ENCODE data around the gene MINDY1. TPM values are rescaled to one million over a fixed set of nuclear protein-coding genes. Genes with fewer than 3 reads are reported as not detected.
A peak's percentile ranks its signal among the peaks of the same experiment; 100 is the strongest.

The MINDY1 gene
- total RNA-seq, 2 experiments from 2014 or later = 4.2 to 7.0 TPM

- Mint-ChIP-seq H3K27ac (no peak overlapping the region), H3K4me1 (no peaks in the 10 kb centered on the region), H3K36me3 (peaks cover 10% of the 10 kb centered on the region), H3K9me3 (ENCODE audit: low read depth) (no peaks in the 10 kb centered on the region), H3K27me3 (no peaks in the 10 kb centered on the region), H3K4me3 (no peak overlapping the region)
- no peak for DNase-seq
- CTCF ChIA-PET = interaction anchor here (0.9 kb wide), 1 partner anchor 41 kb away, joined by 3 read pairs; no protein-coding TSS in a partner anchor
- ATAC-seq = no peak
These were observed 30.3 kb upstream of the MINDY1 start for GRCh38 chr1:151037032-151037431.

GRCh38 chr1:151036356-151036755 lies 29.7 kb upstream of the MINDY1 start, which contains the start of gene BNIPL:
Gene BNIPL, plus strand, starts transcription at chr1:151036586. Its CDS starts 140 bp downstream, at chr1:151036726.
- Mint-ChIP-seq H3K27ac (no peak within 1 kb of the TSS), H3K27me3 (no peaks in the 10 kb centered on the region)
- no peak for ATAC-seq

GRCh38 chr1:151035167-151035566 lies 28.5 kb upstream of the MINDY1 start:
- ATAC-seq (no peak), DNase-seq (no peak)
- H3K4me1 Mint-ChIP-seq = no peaks in the 10 kb centered on the region
- H3K27ac Mint-ChIP-seq = no peak overlapping the region
- no peaks in the 10 kb centered on the region for H3K27me3 Mint-ChIP-seq
- no peaks in the 10 kb centered on the region for H3K9me3 Mint-ChIP-seq (ENCODE audit: low read depth)
- peaks cover 14% of the 10 kb centered on the region for H3K36me3 Mint-ChIP-seq
- no peak overlapping the region for H3K4me3 Mint-ChIP-seq
- CTCF ChIA-PET = no interaction called here

More at GRCh38 chr1:151036356-151036755, 29.7 kb upstream of the MINDY1 start, which contains the start of gene BNIPL:
- DNase-seq = no peak
- Mint-ChIP-seq H3K9me3 (ENCODE audit: low read depth) (no peaks in the 10 kb centered on the region), H3K4me1 (no peaks in the 10 kb centered on the region), H3K4me3 (no peak within 1 kb of the TSS), H3K36me3 (peaks cover 10% of the 10 kb centered on the region)
- CTCF ChIA-PET = no interaction called here

- no peak for ATAC-seq
- Mint-ChIP-seq H3K4me1 (no peaks in the 10 kb centered on the region), H3K36me3 (peaks cover 23% of the 10 kb centered on the region), H3K27ac (no peak overlapping the region), H3K4me3 (no peak overlapping the region), H3K9me3 (ENCODE audit: low read depth) (no peaks in the 10 kb centered on the region), H3K27me3 (no peaks in the 10 kb centered on the region)
- CTCF ChIA-PET = interaction anchor here (1.4 to 1.5 kb wide), 2 partner anchors 12 to 36 kb away, joined by 3 to 4 read pairs; no protein-coding TSS in a partner anchor
- DNase-seq = no peak
These were observed 25.5 kb upstream of the MINDY1 start for GRCh38 chr1:151032164-151032563.

GRCh38 chr1:151026460-151026859 lies 19.8 kb upstream of the MINDY1 start:
- CTCF ChIA-PET = interaction anchor here (1.0 to 7.3 kb wide), 6 partner anchors 14 to 149 kb away, joined by 3 to 76 read pairs (median 12); partner anchors contain the start of gene C1orf56
- no peak for DNase-seq
- no peak for ATAC-seq
- Mint-ChIP-seq H3K9me3 (ENCODE audit: low read depth) (no peaks in the 10 kb centered on the region), H3K36me3 (peaks cover 17% of the 10 kb centered on the region), H3K27ac (no peak overlapping the region), H3K27me3 (no peaks in the 10 kb centered on the region), H3K4me3 (no peak overlapping the region), H3K4me1 (peaks cover 5% of the 10 kb centered on the region)

- Mint-ChIP-seq H3K4me3 (peak overlapping the region; percentile 25), H3K27ac (peak overlapping the region; percentile 52), H3K36me3 (peaks cover 11% of the 10 kb centered on the region), H3K27me3 (no peaks in the 10 kb centered on the region), H3K4me1 (peaks cover 5% of the 10 kb centered on the region), H3K9me3 (ENCODE audit: low read depth) (no peaks in the 10 kb centered on the region)
- CTCF ChIA-PET = interaction anchor here (0.7 to 7.3 kb wide), 38 partner anchors 9 to 421 kb away, joined by 3 to 76 read pairs (median 5); partner anchors contain the start of genes C1orf56, CDC42SE1, LYSMD1 and MINDY1
- ATAC-seq (peak; percentile 100), DNase-seq (peak; percentile 91)
These were observed 17.9 kb upstream of the MINDY1 start for GRCh38 chr1:151024540-151025146.

GRCh38 chr1:151013518-151013917 lies 6.8 kb upstream of the MINDY1 start:
- DNase-seq = no peak
- no peaks in the 10 kb centered on the region for H3K9me3 Mint-ChIP-seq (ENCODE audit: low read depth)
- H3K36me3 Mint-ChIP-seq = no peaks in the 10 kb centered on the region
- no peak overlapping the region for H3K4me3 Mint-ChIP-seq
- no peak overlapping the region for H3K27ac Mint-ChIP-seq
- CTCF ChIA-PET = interaction anchor here (3.5 kb wide), 1 partner anchor 11 kb away, joined by 18 read pairs; no protein-coding TSS in a partner anchor
- no peak for ATAC-seq
- no peaks in the 10 kb centered on the region for H3K27me3 Mint-ChIP-seq
- peaks cover 26% of the 10 kb centered on the region for H3K4me1 Mint-ChIP-seq

GRCh38 chr1:151012684-151013471 lies 6.2 kb upstream of the MINDY1 start:
- H3K27ac Mint-ChIP-seq = no peak overlapping the region
- H3K4me3 Mint-ChIP-seq = no peak overlapping the region
- no peaks in the 10 kb centered on the region for H3K9me3 Mint-ChIP-seq (ENCODE audit: low read depth)
- no peak for DNase-seq
- CTCF ChIA-PET = interaction anchor here (0.8 to 3.5 kb wide), 3 partner anchors 12 to 78 kb away, joined by 3 to 18 read pairs (median 3); partner anchors contain the start of gene GABPB2
- H3K4me1 Mint-ChIP-seq = peaks cover 31% of the 10 kb centered on the region
- no peaks in the 10 kb centered on the region for H3K27me3 Mint-ChIP-seq
- H3K36me3 Mint-ChIP-seq = no peaks in the 10 kb centered on the region
- ATAC-seq = no peak

- Mint-ChIP-seq H3K36me3 (no peaks in the 10 kb centered on the region), H3K27ac (no peak overlapping the region), H3K9me3 (ENCODE audit: low read depth) (no peaks in the 10 kb centered on the region), H3K27me3 (no peaks in the 10 kb centered on the region), H3K4me3 (no peak overlapping the region), H3K4me1 (peaks cover 47% of the 10 kb centered on the region)
- CTCF ChIA-PET = interaction anchor here (0.5 to 3.5 kb wide), 8 partner anchors 9 to 494 kb away, joined by 3 to 18 read pairs (median 4); partner anchors contain the start of gene C1orf56
- DNase-seq (no peak), ATAC-seq (no peak)
These were observed 4.6 kb upstream of the MINDY1 start for GRCh38 chr1:151011154-151011850.

GRCh38 chr1:151010346-151010726 lies 3.6 kb upstream of the MINDY1 start:
- DNase-seq (no peak), ATAC-seq (no peak)
- no peaks in the 10 kb centered on the region for H3K36me3 Mint-ChIP-seq
- no peak overlapping the region for H3K4me3 Mint-ChIP-seq
- H3K27ac Mint-ChIP-seq = no peak overlapping the region
- H3K4me1 Mint-ChIP-seq = peaks cover 56% of the 10 kb centered on the region
- CTCF ChIA-PET = interaction anchor here (0.7 to 3.5 kb wide), 4 partner anchors 14 to 129 kb away, joined by 3 to 18 read pairs (median 7); partner anchors contain the start of gene C1orf56
- H3K27me3 Mint-ChIP-seq = no peaks in the 10 kb centered on the region
- no peaks in the 10 kb centered on the region for H3K9me3 Mint-ChIP-seq (ENCODE audit: low read depth)

GRCh38 chr1:151009674-151010345 lies 3.1 kb upstream of the MINDY1 start:
- peak overlapping the region; percentile 94 for H3K27ac Mint-ChIP-seq
- H3K36me3 Mint-ChIP-seq = no peaks in the 10 kb centered on the region
- DNase-seq (no peak), ATAC-seq (no peak)
- CTCF ChIA-PET = interaction anchor here (0.6 to 3.5 kb wide), 4 partner anchors 15 to 140 kb away, joined by 3 to 18 read pairs (median 7); partner anchors contain the start of gene C1orf56
- H3K4me3 Mint-ChIP-seq = peak overlapping the region; percentile 99
- no peaks in the 10 kb centered on the region for H3K9me3 Mint-ChIP-seq (ENCODE audit: low read depth)
- peaks cover 58% of the 10 kb centered on the region for H3K4me1 Mint-ChIP-seq
- no peaks in the 10 kb centered on the region for H3K27me3 Mint-ChIP-seq

GRCh38 chr1:151009206-151009587 lies 2.5 kb upstream of the MINDY1 start:
- CTCF ChIA-PET = interaction anchor here (0.6 to 2.3 kb wide), 3 partner anchors 15 to 140 kb away, joined by 3 to 10 read pairs (median 4); partner anchors contain the start of gene C1orf56
- no peaks in the 10 kb centered on the region for H3K36me3 Mint-ChIP-seq
- H3K4me1 Mint-ChIP-seq = peaks cover 61% of the 10 kb centered on the region
- DNase-seq = no peak
- ATAC-seq = no peak
- peak overlapping the region; percentile 94 for H3K27ac Mint-ChIP-seq
- peak overlapping the region; percentile 99 for H3K4me3 Mint-ChIP-seq
- H3K27me3 Mint-ChIP-seq = no peaks in the 10 kb centered on the region
- no peaks in the 10 kb centered on the region for H3K9me3 Mint-ChIP-seq (ENCODE audit: low read depth)
